LNCaP clone FGC (cell line): Measurements from ENCODE around the gene TPP2.

Experiments used
- DNase-seq: peaks from one replicate; pipeline ENCODE4 v3.0.0-alpha.2; 2011; ENCODE audit warnings: low read depth
- H3K4me3 ChIP-seq: 2 replicates; pipeline ENCODE4 v1.5.1; 2011; ENCODE audit warnings: mild to moderate bottlenecking, low read depth, low read length, control low read depth
- TF ChIP-seq, protein P1 (sequence below): IDR thresholded peaks from 2 replicates; pipeline ENCODE4 v1.5.1; 2012; ENCODE audit warnings: mild to moderate bottlenecking; ENCODE audit not compliant: control insufficient read depth, insufficient read depth; ENCODE audit errors: extremely low read depth

Gene TPP2

DNA sequence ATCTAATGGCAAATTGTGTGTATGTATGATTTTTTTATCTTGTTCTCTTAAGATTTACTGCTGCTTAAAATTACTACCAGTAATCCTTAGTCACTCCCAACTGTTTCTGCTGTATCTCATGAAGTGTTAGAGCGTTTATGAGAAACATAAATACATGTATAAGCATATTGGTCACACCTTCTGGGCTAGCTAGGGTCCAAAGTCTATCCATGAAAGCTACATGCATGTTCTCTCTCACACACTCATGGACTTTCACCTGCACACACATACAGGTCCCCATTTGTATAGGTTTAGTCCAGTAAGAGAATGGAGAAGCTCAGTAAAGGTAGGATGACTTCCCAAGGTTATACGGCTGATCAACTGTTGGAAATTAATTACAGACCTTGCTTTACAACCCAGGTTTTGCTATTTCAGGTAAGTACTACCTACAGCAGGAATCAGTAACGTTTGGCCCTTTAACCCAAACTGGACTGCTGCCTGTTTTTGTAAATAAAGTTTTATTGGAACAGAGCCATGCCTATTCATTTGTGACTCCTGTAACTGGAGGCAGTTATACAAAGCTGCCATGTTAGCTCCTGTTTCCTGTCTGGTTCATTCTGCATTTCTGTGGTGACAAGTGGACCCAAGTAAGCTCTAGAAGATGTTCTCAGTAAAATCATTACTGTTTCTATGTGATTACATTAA, 82.8 kb downstream of the TPP2 start:
- no peak overlapping the region for H3K4me3 ChIP-seq
- TF ChIP-seq, protein P1, sequence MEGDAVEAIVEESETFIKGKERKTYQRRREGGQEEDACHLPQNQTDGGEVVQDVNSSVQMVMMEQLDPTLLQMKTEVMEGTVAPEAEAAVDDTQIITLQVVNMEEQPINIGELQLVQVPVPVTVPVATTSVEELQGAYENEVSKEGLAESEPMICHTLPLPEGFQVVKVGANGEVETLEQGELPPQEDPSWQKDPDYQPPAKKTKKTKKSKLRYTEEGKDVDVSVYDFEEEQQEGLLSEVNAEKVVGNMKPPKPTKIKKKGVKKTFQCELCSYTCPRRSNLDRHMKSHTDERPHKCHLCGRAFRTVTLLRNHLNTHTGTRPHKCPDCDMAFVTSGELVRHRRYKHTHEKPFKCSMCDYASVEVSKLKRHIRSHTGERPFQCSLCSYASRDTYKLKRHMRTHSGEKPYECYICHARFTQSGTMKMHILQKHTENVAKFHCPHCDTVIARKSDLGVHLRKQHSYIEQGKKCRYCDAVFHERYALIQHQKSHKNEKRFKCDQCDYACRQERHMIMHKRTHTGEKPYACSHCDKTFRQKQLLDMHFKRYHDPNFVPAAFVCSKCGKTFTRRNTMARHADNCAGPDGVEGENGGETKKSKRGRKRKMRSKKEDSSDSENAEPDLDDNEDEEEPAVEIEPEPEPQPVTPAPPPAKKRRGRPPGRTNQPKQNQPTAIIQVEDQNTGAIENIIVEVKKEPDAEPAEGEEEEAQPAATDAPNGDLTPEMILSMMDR = no peak
- no peak for DNase-seq

DNA sequence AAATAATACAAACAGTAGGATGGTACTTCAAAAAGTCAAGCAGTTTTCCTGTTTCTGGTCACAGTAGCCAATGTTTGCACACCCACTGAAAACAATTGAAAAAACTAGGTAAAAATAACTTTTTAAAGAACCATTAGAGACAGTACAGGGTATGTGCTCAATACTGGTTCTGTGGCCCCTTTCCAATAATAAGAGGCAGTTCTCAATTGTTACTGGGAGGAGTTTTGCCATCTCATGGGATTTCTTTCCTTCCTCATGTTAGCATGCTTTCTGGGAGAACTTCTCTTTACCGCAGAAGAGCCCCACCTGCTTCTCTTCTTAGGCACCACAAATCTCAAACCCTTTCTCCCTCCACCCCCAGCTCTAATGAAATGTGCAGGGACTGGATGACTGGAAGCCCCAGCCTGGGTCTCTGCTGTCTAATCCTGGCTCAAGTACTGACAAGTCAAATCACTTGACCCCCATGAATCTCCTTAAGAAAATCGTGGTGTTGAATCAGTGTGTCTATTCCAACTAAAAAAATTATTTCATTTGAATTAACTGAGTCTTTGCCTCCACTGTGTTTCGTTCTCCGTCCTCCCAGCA, 83.4 kb downstream of the TPP2 start:
- TF ChIP-seq, protein P1 = no peak
- DNase-seq = no peak
- no peak overlapping the region for H3K4me3 ChIP-seq

DNA sequence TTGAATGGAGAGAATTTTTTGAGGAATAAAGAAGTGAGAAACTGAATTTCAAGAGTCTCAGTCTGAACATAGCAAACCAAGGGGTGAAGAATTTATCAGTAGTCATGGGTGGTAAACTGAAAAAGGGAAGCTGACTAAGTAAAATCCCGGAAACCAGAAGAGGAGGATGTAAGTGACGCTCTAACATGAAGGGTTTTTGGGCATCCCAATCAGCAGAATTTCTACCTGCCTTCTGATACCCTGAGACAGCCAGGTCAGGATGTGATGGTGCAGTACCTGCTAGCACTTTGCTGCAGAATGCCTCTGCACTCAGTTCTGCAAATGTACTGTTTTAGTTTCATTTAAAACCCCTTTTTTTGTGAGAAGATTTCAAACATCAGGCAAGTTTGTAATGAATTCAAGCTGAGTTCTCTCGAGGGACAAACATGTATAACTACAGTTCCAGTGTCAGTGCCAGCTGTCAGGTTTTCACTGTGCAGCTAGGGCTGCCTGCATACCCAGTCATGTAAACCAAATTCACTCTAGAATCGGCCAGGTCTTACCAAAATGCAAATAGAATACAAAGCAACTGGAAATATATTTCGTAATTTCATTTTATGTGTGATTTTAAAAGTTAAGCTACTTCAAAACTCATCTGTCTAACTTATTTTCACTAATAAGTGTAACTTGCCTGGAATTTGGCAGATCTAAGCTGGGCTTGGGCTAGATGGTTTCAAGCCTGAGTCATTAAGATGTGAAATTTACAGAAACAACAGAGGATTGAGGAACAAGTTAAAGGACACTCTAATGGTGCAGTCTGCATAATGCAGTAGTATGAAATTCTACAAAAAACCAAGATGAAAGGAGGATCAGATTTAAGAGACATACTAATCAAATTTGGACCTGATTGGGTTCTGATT, 84.3 kb downstream of the TPP2 start:
- TF ChIP-seq, protein P1 = no peak
- no peak overlapping the region for H3K4me3 ChIP-seq
- no peak for DNase-seq

DNA sequence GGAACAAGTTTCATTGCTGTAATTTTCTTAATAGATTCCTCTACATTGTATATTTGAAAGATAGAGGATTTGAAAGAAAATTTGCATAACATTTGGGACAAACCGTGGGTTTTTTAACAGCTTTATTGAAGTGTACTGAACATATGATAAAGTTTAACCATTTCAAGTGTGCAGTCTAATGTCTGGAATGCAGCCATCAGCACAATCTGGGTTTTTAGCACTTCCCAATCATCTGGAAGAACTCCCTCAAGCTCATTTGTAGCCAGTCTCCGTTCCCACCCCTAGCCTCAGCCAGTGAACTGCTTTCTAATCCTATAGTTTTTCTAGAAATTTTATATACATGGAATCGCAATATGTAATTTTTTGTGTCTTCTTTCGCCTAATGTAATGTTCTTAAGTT, 85.4 kb downstream of the TPP2 start:
- H3K4me3 ChIP-seq = no peak overlapping the region
- TF ChIP-seq, protein P1 = no peak
- DNase-seq = no peak

DNA sequence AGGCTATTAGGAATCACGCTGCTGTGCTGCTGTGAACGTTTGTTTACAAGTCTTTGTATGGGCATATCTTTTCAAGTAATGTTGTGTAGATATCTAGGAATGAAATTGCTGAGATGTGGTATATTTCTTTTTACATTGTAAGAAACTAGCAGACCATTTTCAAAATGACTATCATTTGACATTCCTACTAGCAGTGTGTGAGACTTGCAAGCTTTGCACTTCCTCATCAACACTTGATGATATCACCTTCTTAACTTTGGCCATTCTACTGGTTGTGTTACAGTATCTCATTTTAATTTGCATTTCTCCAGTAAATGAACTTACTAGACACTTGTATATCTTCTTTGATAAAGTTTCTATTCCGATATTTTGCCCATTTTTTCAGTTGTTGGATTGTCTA, 85.9 kb downstream of the TPP2 start:
- TF ChIP-seq, protein P1 = no peak
- no peak for DNase-seq
- no peak overlapping the region for H3K4me3 ChIP-seq

DNA sequence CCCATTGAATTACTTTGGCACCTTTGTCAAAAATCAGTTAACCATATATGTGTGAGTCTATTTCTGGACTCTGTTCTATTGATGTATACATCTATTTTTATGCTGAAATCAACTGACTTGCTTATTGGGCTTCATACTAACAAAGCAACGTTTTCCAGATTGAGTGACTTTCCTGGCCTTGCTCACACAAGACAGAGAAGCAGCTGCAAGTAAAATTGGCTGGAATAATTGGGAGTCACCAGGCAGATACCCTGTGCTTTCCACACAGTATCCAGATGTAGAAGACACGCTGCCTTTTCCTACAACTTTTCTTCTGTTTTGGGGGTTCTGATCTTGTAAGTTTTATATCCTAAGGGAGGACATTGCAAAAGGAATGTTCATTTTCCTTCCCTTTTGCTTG, 86.9 kb downstream of the TPP2 start:
- TF ChIP-seq, protein P1 = no peak
- no peak for DNase-seq
- H3K4me3 ChIP-seq = no peak overlapping the region
